Mucosa of rectum (tissue), 2 donors: ENCODE results near the gene PLA2G4E.

Experiments
- H3K27ac ChIP-seq, 2 donors: one replicate each; pipeline ENCODE4 v1.7.0; 2013; ENCODE audit warnings: inconsistent platforms in 2 of 2, low read depth in 2 of 2, low read length in 2 of 2
- H3K27me3 ChIP-seq, 2 donors: one replicate each; pipeline ENCODE4 v1.7.0; 2013; ENCODE audit warnings: low read length in 2 of 2; ENCODE audit not compliant: control insufficient read depth in 2 of 2, insufficient read depth in 2 of 2
- H3K36me3 ChIP-seq, 2 donors: one replicate each; pipeline ENCODE4 v1.7.0; 2013; ENCODE audit warnings: low read length in 2 of 2; ENCODE audit not compliant: control insufficient read depth in 2 of 2, insufficient read depth in 2 of 2
- H3K4me1 ChIP-seq, 2 donors: one replicate each; pipeline ENCODE4 v1.7.0; 2013; ENCODE audit warnings: low read length in 2 of 2, mild to moderate bottlenecking in 1 of 2; ENCODE audit not compliant: control insufficient read depth in 2 of 2, insufficient read depth in 2 of 2
- H3K4me3 ChIP-seq, 2 donors: one replicate each; pipeline ENCODE4 v1.7.0; 2013; ENCODE audit warnings: low read length in 2 of 2
- H3K9ac ChIP-seq, 2 donors: one replicate each; pipeline ENCODE4 v1.7.0; 2013; ENCODE audit warnings: low read length in 2 of 2, low read depth in 1 of 2, mild to moderate bottlenecking in 1 of 2
- H3K9me3 ChIP-seq, 2 donors: one replicate each; pipeline ENCODE4 v1.7.0; 2013; ENCODE audit warnings: low read length in 2 of 2; ENCODE audit not compliant: control insufficient read depth in 2 of 2
- donor health status: healthy.
- donor health status: Normal muscosa, but diverticular disease.

PLA2G4E gene

DNA sequence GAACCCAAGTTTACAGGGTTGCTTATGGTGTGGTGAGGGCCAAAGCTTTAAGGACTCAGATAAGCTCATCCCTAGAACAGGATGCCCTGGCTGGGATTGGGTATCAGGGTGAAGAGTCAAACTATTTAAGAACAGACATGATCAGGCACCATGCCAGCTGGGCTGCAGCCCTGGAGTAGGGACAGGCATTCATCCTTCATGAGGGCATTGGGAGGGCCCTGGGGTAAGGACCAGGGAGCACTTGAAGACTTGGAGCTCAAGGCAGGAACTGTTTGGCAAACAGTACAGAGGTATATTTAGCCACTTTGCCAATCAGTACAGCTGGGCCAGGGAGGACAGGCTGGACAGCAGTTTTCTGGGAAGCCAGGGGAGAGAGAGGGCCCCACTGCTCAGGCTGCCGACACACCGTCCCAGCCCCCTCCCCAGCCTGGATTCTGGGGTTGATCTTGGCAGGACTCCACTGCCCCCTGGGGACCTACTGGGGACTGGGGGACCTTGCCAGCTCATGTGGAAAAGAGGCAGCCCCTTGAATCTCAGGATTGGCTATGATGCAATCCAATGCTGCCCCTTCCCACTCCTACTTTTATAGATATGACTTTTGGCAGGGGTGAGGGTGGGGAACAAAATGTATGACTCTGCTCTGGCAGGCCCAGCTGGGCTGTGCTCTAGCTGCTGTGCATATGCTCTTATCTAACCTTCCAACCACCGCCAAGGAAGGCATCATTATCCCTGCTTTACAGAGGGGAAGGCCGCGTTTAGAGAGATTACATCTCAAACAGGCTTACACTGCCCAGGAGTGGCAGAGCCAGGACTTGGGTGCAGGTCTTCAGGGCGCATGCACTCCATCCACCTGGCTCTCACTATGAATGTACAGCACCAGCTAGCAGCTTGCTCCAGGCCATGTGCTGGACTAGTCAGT, 2.3 kb downstream of the PLA2G4E start:
- H3K9me3 ChIP-seq, result no peaks in the 10 kb centered on the region
- H3K4me3 ChIP-seq, result no peak overlapping the region
- H3K36me3 ChIP-seq, result no peaks in the 10 kb centered on the region
- H3K27me3 ChIP-seq, result no peaks in the 10 kb centered on the region
- no peaks in the 10 kb centered on the region for H3K4me1 ChIP-seq
- no peak overlapping the region for H3K27ac ChIP-seq
- no peak overlapping the region for H3K9ac ChIP-seq

DNA sequence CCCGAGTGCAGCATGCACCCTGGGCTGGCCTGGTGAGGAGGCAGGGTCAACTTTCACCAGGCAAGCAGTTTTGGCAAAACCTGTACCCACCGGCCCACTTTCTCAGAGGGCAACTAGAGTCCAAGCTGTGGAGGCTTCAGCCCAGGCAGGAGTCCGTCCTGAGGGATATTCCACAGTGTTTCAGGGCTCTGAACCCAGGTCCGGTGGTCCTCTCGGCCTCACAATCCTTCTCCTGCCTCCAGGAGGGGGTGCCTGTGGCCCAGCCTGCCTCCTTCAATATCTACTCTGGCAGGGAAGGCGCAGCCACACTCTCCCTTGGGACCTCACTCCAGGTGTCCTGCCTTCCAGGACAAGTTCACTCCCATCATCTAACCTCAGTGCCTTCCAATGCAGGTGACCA, 3.9 kb downstream of the PLA2G4E start:
- no peaks in the 10 kb centered on the region for H3K27me3 ChIP-seq
- no peak overlapping the region for H3K4me3 ChIP-seq
- H3K4me1 ChIP-seq, result peaks cover 4 to 6% of the 10 kb centered on the region in 2 donors
- H3K9me3 ChIP-seq, result no peaks in the 10 kb centered on the region
- H3K27ac ChIP-seq, result no peak overlapping the region
- no peak overlapping the region for H3K9ac ChIP-seq
- no peaks in the 10 kb centered on the region for H3K36me3 ChIP-seq

DNA sequence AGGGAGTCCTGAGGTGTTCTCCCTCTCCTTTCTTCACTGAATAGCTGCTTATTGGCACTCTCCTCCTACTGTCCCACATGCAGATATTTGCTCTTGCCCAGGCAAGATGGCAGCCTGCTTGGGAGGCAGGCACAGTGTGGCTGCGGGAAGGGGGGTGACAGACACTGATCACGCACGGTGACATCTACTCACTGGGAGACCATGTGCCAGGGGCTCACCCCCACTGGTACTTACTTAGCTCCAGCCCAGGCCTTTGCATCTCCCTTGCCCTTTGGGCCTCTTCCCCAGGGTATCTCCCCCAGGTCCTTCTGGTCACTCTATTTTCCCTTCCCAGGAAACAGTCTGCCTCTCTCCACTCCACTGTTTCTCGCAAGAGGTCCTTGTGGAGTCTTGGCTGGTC, 6.4 kb downstream of the PLA2G4E start:
- no peak overlapping the region for H3K4me3 ChIP-seq
- H3K27ac ChIP-seq, result no peak overlapping the region
- peaks cover 5 to 9% of the 10 kb centered on the region in 2 donors for H3K4me1 ChIP-seq
- no peak overlapping the region for H3K9ac ChIP-seq
- no peaks in the 10 kb centered on the region for H3K9me3 ChIP-seq
- no peaks in the 10 kb centered on the region for H3K36me3 ChIP-seq
- H3K27me3 ChIP-seq, result no peaks in the 10 kb centered on the region

DNA sequence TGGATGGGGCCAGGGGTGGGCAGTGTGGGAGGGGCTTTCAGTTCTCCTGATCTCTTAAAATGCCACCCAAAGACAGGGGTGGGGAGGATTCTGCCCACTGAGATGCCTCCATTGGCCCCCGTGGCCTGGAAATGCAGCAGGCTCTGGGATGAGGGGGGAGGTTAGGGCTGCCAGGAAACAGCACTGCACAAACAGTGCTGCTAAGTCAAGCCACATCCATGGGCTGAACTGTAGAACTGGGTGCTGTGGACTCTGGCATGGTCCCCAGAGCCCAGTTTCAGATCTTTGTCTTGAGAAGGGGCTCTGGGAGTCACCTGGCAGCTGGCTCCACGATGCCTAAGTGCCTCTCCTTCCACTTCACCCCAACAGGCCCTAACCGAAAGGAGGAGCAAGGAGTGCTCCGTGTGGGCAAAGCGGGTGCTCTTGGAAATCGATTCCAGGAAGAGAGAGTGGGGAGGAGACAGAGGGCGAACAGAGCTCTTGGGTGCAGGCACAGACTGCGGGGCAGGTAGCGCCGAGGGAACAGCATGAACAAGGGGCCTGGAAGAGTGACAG, 7.8 kb downstream of the PLA2G4E start:
- peaks cover 5 to 9% of the 10 kb centered on the region in 2 donors for H3K4me1 ChIP-seq
- H3K27ac ChIP-seq, result no peak overlapping the region
- no peak overlapping the region for H3K4me3 ChIP-seq
- no peaks in the 10 kb centered on the region for H3K36me3 ChIP-seq
- H3K9ac ChIP-seq, result no peak overlapping the region
- H3K27me3 ChIP-seq, result no peaks in the 10 kb centered on the region
- H3K9me3 ChIP-seq, result no peaks in the 10 kb centered on the region

- H3K9me3 ChIP-seq, result no peaks in the 10 kb centered on the region
- no peaks in the 10 kb centered on the region for H3K36me3 ChIP-seq
- no peak overlapping the region for H3K4me3 ChIP-seq
- H3K27ac ChIP-seq, result peak overlapping the region in 1 of 2 donors; percentile 13
- peaks cover 5 to 9% of the 10 kb centered on the region in 2 donors for H3K4me1 ChIP-seq
- H3K9ac ChIP-seq, result no peak overlapping the region
- H3K27me3 ChIP-seq, result no peaks in the 10 kb centered on the region
Measured at GRCh38 chr15:42012241-42012640, 8.6 kb downstream of the PLA2G4E start.

DNA sequence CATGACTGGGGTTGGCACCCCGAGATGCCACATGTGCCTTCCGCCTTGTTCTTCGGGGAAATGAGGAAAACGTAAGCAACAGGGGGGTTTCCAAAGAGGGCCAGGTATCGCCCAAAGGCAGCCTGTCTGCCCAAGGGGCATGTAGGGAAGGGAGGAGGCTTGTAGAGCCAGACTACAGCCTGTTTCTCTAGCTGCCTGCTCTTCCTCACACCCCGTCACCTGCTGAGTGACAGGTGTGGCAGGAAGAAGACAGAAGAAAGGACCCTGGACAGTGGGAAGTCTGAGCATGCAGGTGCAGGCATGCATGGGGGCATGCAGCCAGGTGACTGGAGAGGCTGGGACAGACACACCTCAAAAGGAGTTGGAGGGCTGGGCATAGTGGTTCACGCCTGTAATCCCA, 9.8 kb downstream of the PLA2G4E start:
- Histone ChIP-seq H3K4me1 (peaks cover 5 to 9% of the 10 kb centered on the region in 2 donors), H3K36me3 (no peaks in the 10 kb centered on the region), H3K4me3 (no peak overlapping the region), H3K27ac (no peak overlapping the region), H3K9me3 (no peaks in the 10 kb centered on the region), H3K9ac (no peak overlapping the region), H3K27me3 (no peaks in the 10 kb centered on the region)

DNA sequence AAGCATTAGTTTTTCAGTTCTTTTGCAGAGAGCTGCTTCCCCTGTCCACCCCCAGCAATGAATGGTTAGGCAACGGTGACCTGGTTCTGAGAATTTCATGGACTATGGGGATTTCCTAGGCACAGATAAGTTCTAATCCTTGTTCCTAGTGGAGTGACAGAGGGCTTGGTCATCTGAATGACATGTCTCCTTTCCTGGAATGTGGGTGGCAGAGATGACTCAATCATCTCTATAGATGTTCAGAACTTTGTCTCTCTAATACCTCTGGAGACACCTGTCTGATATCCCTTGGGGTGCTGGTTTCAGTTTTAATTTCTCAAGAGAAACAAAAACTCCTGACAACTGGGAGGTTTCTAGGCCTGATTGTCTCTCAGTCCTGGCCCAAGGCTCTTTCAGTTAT, 10.4 kb downstream of the PLA2G4E start:
- Histone ChIP-seq H3K27ac (no peak overlapping the region), H3K36me3 (no peaks in the 10 kb centered on the region), H3K4me1 (peaks cover 5 to 9% of the 10 kb centered on the region in 2 donors), H3K9me3 (no peaks in the 10 kb centered on the region), H3K27me3 (no peaks in the 10 kb centered on the region), H3K9ac (no peak overlapping the region), H3K4me3 (no peak overlapping the region)

GRCh38 chr15:42009474-42009873, 11.4 kb downstream of the PLA2G4E start:
- H3K4me3 ChIP-seq, result no peak overlapping the region
- H3K4me1 ChIP-seq, result peaks cover 5 to 9% of the 10 kb centered on the region in 2 donors
- no peak overlapping the region for H3K27ac ChIP-seq
- H3K9ac ChIP-seq, result no peak overlapping the region
- no peaks in the 10 kb centered on the region for H3K36me3 ChIP-seq
- no peaks in the 10 kb centered on the region for H3K27me3 ChIP-seq
- no peaks in the 10 kb centered on the region for H3K9me3 ChIP-seq

DNA sequence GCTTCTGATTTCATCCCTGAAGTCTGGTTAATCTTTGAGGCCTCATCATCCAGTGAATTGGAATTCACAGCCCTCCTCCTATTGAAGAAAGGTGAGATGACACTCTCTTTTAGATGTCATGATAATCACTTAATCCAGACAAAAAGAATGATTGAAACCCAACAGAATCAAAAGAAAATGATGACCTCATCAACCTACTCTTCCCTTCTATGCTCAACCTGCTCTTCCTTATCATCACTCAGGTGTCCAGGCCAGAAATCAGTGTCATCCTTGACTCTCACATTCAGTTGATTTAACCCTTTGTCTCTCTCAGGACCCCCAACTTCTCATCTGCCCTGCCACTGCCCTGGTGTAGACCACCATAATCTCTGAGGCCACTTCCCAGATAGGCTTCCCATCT, 11.8 kb downstream of the PLA2G4E start:
- no peak overlapping the region for H3K27ac ChIP-seq
- H3K27me3 ChIP-seq, result no peaks in the 10 kb centered on the region
- H3K9ac ChIP-seq, result no peak overlapping the region
- H3K9me3 ChIP-seq, result no peaks in the 10 kb centered on the region
- H3K36me3 ChIP-seq, result no peaks in the 10 kb centered on the region
- H3K4me3 ChIP-seq, result no peak overlapping the region
- H3K4me1 ChIP-seq, result peaks cover 5 to 9% of the 10 kb centered on the region in 2 donors

- no peaks in the 10 kb centered on the region for H3K36me3 ChIP-seq
- no peaks in the 10 kb centered on the region for H3K27me3 ChIP-seq
- no peak overlapping the region for H3K27ac ChIP-seq
- H3K4me1 ChIP-seq, result peaks cover 5 to 7% of the 10 kb centered on the region in 2 donors
- H3K4me3 ChIP-seq, result no peak overlapping the region
- no peak overlapping the region for H3K9ac ChIP-seq
- H3K9me3 ChIP-seq, result no peaks in the 10 kb centered on the region
Measured at GRCh38 chr15:42007386-42007785, 13.5 kb downstream of the PLA2G4E start.
